Measurements from ENCODE around the gene BUD23. TPM values are rescaled to one million over a fixed set of nuclear protein-coding genes. Genes with fewer than 3 reads are reported as not detected.

BUD23 gene
- total RNA-seq, 1 experiment from 2014 or later = 168 TPM

DNA sequence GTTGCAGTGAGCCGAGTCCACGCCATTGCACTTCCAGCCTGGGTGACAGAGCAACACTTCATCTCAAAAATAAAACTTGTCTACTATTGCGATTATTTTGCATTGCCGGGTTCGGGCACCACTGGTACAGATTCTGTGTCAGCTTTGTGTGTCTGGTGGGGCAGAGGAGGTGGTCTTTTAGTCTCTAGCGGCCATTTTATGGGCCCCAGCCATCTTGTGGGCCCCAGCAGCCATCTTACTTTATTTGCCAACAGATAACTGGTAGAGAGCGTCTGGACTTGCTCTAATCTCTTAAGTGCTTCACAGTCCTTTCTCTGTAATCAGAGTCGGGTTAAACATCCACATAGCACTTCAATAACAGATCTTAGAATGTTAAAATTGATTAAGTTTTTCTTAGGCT is 4.9 kb downstream of the BUD23 start:
- peaks cover 93% of the 10 kb centered on the region for H3K79me2 ChIP-seq (ENCODE audit: insufficient read depth, low read length)
- H3K36me3 ChIP-seq (ENCODE audit: control insufficient read depth in 1 of 2, insufficient read depth in 2 of 2, low read length in 2 of 2) = peaks cover 43 to 63% of the 10 kb centered on the region in 2 experiments
- BruUV-seq (replicated peaks) = no TSS peak
- RAD21 ChIA-PET (ENCODE audit: low non-redundant PET in 1 of 2, low total read pairs in 2 of 2, uncharacterized antibody in 2 of 2, unreplicated experiment in 2 of 2) = no interaction called here
- no peak overlapping the region for H3K4me2 ChIP-seq (ENCODE audit: low read length)
- ATAC-seq (no peak), DNase-seq (ENCODE audit: low read depth, low spot score) (no peak)
- H3K9me3 ChIP-seq (ENCODE audit: control insufficient read depth in 1 of 2, insufficient read depth in 1 of 2, low read depth in 1 of 2, low read length in 2 of 2) = no peaks in the 10 kb centered on the region
- H4K20me1 ChIP-seq (ENCODE audit: insufficient read depth) = no peaks in the 10 kb centered on the region
- POLR2A ChIA-PET = no interaction called here
- no peak overlapping the region for H2AFZ ChIP-seq (ENCODE audit: low read depth, low read length, poor library complexity, severe bottlenecking)
- no peaks in the 10 kb centered on the region for H3K9me2 ChIP-seq (ENCODE audit: insufficient read depth)
- no peaks in the 10 kb centered on the region for H3K27me3 ChIP-seq (ENCODE audit: insufficient read depth, low read length)
- H3K27ac ChIP-seq (ENCODE audit: low read depth, low read length) = no peak overlapping the region
- CTCF ChIA-PET = no interaction called here
- TF ChIP-seq YY1 (IDR thresholded peaks at IDR 0.05; ENCODE audit: extremely low read depth, insufficient replicate concordance, low read depth, low read length) (no peak), EZH2phosphoT487 (IDR thresholded peaks at IDR 0.05; ENCODE audit: borderline replicate concordance) (no peak), RAD21 (IDR thresholded peaks at IDR 0.05; ENCODE audit: low read depth) (no peak), SIN3A (IDR thresholded peaks at IDR 0.05; ENCODE audit: low read depth) (no peak), ZFX (IDR thresholded peaks at IDR 0.05) (no peak), ELF1 (IDR thresholded peaks at IDR 0.05; ENCODE audit: borderline replicate concordance, low read depth) (no peak), POLR2A (IDR thresholded peaks at IDR 0.05; ENCODE audit: borderline replicate concordance, extremely low read depth, insufficient read depth, insufficient read length) (no peak), FOSL1 (IDR thresholded peaks at IDR 0.05; ENCODE audit: low read depth) (no peak), SP1 (IDR thresholded peaks at IDR 0.05; ENCODE audit: low read depth) (no peak)
- H3K4me1 ChIP-seq (ENCODE audit: control insufficient read depth in 1 of 2, insufficient read depth in 2 of 2, low read length in 2 of 2) = peaks cover 4 to 8% of the 10 kb centered on the region in 2 experiments; a peak in 2 of 4 replicates
- no peak overlapping the region for H3K9ac ChIP-seq (ENCODE audit: low read length)
- no peak overlapping the region for H3K4me3 ChIP-seq (replicated peaks in 1 of 2; ENCODE audit: low read depth in 1 of 2, low read length in 2 of 2)
- intact Hi-C loops (cut with micrococcal nuclease) = no loop called here

DNA sequence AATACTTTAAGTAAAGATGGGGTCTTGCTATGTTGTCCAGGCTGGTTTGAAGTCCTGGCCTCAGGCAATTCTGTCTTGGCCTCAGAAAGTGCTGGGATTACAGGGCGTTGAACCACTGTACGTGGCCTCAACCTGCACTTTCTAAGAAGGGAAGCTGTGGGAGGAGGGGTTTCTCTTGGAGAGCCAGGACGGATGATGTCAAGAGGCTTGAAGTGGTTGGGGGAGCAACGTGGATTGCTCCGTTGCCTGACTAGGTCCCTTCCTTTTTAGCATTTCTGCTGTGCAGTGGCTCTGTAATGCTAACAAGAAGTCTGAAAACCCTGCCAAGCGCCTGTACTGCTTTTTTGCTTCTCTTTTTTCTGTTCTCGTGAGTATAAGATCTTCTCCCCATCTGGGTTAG is 7.2 kb downstream of the BUD23 start:
- ChIA-PET POLR2A (interaction anchor here (1.2 kb wide), 1 partner anchor 16 kb away, joined by 3 read pairs; no protein-coding TSS in a partner anchor), CTCF (no interaction called here), RAD21 (ENCODE audit: low non-redundant PET in 1 of 2, low total read pairs in 2 of 2, uncharacterized antibody in 2 of 2, unreplicated experiment in 2 of 2) (no interaction called here)
- no peak overlapping the region for H3K27ac ChIP-seq (ENCODE audit: low read depth, low read length)
- H3K79me2 ChIP-seq (ENCODE audit: insufficient read depth, low read length) = peaks cover 77% of the 10 kb centered on the region
- intact Hi-C loops (cut with micrococcal nuclease) = no loop called here
- H4K20me1 ChIP-seq (ENCODE audit: insufficient read depth) = no peaks in the 10 kb centered on the region
- no peak overlapping the region for H3K4me2 ChIP-seq (ENCODE audit: low read length)
- no peaks in the 10 kb centered on the region for H3K9me3 ChIP-seq (ENCODE audit: control insufficient read depth in 1 of 2, insufficient read depth in 1 of 2, low read depth in 1 of 2, low read length in 2 of 2)
- ATAC-seq (no peak), DNase-seq (ENCODE audit: low read depth, low spot score) (no peak)
- no peaks in the 10 kb centered on the region for H3K27me3 ChIP-seq (ENCODE audit: insufficient read depth, low read length)
- peaks cover 46 to 77% of the 10 kb centered on the region in 2 experiments for H3K36me3 ChIP-seq (ENCODE audit: control insufficient read depth in 1 of 2, insufficient read depth in 2 of 2, low read length in 2 of 2)
- no peaks in the 10 kb centered on the region for H3K9me2 ChIP-seq (ENCODE audit: insufficient read depth)
- BruUV-seq (replicated peaks) = no TSS peak
- H2AFZ ChIP-seq (ENCODE audit: low read depth, low read length, poor library complexity, severe bottlenecking) = no peak overlapping the region
- H3K9ac ChIP-seq (ENCODE audit: low read length) = no peak overlapping the region
- no peak overlapping the region for H3K4me3 ChIP-seq (replicated peaks in 1 of 2; ENCODE audit: low read depth in 1 of 2, low read length in 2 of 2)
- H3K4me1 ChIP-seq (ENCODE audit: control insufficient read depth in 1 of 2, insufficient read depth in 2 of 2, low read length in 2 of 2) = no peaks in the 10 kb centered on the region
- TF ChIP-seq SP1 (IDR thresholded peaks at IDR 0.05; ENCODE audit: low read depth) = no peak
- TF ChIP-seq, protein P1, sequence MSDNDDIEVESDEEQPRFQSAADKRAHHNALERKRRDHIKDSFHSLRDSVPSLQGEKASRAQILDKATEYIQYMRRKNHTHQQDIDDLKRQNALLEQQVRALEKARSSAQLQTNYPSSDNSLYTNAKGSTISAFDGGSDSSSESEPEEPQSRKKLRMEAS (IDR thresholded peaks at IDR 0.05) = no peak
- TF ChIP-seq FOSL1 (IDR thresholded peaks at IDR 0.05; ENCODE audit: low read depth) = no peak
- no peak for TF ChIP-seq POLR2A (IDR thresholded peaks at IDR 0.05; ENCODE audit: borderline replicate concordance, extremely low read depth, insufficient read depth, insufficient read length)
- TF ChIP-seq, protein P2, sequence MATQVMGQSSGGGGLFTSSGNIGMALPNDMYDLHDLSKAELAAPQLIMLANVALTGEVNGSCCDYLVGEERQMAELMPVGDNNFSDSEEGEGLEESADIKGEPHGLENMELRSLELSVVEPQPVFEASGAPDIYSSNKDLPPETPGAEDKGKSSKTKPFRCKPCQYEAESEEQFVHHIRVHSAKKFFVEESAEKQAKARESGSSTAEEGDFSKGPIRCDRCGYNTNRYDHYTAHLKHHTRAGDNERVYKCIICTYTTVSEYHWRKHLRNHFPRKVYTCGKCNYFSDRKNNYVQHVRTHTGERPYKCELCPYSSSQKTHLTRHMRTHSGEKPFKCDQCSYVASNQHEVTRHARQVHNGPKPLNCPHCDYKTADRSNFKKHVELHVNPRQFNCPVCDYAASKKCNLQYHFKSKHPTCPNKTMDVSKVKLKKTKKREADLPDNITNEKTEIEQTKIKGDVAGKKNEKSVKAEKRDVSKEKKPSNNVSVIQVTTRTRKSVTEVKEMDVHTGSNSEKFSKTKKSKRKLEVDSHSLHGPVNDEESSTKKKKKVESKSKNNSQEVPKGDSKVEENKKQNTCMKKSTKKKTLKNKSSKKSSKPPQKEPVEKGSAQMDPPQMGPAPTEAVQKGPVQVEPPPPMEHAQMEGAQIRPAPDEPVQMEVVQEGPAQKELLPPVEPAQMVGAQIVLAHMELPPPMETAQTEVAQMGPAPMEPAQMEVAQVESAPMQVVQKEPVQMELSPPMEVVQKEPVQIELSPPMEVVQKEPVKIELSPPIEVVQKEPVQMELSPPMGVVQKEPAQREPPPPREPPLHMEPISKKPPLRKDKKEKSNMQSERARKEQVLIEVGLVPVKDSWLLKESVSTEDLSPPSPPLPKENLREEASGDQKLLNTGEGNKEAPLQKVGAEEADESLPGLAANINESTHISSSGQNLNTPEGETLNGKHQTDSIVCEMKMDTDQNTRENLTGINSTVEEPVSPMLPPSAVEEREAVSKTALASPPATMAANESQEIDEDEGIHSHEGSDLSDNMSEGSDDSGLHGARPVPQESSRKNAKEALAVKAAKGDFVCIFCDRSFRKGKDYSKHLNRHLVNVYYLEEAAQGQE (IDR thresholded peaks at IDR 0.05; ENCODE audit: low read depth) = no peak
- no peak for TF ChIP-seq SIN3A (IDR thresholded peaks at IDR 0.05; ENCODE audit: low read depth)
- TF ChIP-seq CBX3 (IDR thresholded peaks at IDR 0.05; ENCODE audit: low read depth) = no peak
- TF ChIP-seq RAD21 (IDR thresholded peaks at IDR 0.05; ENCODE audit: low read depth) = no peak
- TF ChIP-seq POLR2AphosphoS5 (IDR thresholded peaks at IDR 0.05; ENCODE audit: low read depth, low read length) = no peak
- TF ChIP-seq EZH2phosphoT487 (IDR thresholded peaks at IDR 0.05; ENCODE audit: borderline replicate concordance) = no peak
- no peak for TF ChIP-seq SRF (IDR thresholded peaks at IDR 0.05; ENCODE audit: low read depth)
- TF ChIP-seq, protein P3, sequence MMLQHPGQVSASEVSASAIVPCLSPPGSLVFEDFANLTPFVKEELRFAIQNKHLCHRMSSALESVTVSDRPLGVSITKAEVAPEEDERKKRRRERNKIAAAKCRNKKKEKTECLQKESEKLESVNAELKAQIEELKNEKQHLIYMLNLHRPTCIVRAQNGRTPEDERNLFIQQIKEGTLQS (IDR thresholded peaks at IDR 0.05) = no peak
- TF ChIP-seq, protein P4, sequence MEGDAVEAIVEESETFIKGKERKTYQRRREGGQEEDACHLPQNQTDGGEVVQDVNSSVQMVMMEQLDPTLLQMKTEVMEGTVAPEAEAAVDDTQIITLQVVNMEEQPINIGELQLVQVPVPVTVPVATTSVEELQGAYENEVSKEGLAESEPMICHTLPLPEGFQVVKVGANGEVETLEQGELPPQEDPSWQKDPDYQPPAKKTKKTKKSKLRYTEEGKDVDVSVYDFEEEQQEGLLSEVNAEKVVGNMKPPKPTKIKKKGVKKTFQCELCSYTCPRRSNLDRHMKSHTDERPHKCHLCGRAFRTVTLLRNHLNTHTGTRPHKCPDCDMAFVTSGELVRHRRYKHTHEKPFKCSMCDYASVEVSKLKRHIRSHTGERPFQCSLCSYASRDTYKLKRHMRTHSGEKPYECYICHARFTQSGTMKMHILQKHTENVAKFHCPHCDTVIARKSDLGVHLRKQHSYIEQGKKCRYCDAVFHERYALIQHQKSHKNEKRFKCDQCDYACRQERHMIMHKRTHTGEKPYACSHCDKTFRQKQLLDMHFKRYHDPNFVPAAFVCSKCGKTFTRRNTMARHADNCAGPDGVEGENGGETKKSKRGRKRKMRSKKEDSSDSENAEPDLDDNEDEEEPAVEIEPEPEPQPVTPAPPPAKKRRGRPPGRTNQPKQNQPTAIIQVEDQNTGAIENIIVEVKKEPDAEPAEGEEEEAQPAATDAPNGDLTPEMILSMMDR (IDR thresholded peaks at IDR 0.05 in 2 of 3, conservative IDR thresholded peaks at IDR 0.05 in 1 of 3; ENCODE audit: borderline replicate concordance in 1 of 3, insufficient read depth in 1 of 3, low read depth in 2 of 3, low read length in 2 of 3) = no peak
